RWPE1 (cell line): Measurements from ENCODE around the gene MTHFSD.

Experiments
- CTCF ChIA-PET: fragments of 350-600 bp; sonication (Branson Sonifier 250); formaldehyde crosslinking; extraction: SDS; loops from one replicate; lab custom pipeline; 2021; lab: Yijun Ruan, JAX
- POLR2A ChIA-PET: fragments of 400-600 bp; formaldehyde crosslinking; extraction: SDS; loops from one replicate; lab custom pipeline; 2020; ENCODE audit warnings: antibody characterized with exemption; ENCODE audit not compliant: low non-redundant PET; lab: Yijun Ruan, JAX
- DNase-seq: peaks from one replicate; pipeline ENCODE4 v3.0.0; 2012; ENCODE audit warnings: low spot score
- H3K27ac ChIP-seq: fragments of 450-650 bp; 2 replicates; pipeline ENCODE4 v1.5.1; 2017
- CTCF ChIP-seq: fragments of 450-650 bp; conservative IDR thresholded peaks from 2 replicates; pipeline ENCODE4 v1.5.1; 2017; ENCODE audit warnings: low read depth, mild to moderate bottlenecking

Gene MTHFSD

GRCh38 chr16:86516623-86517003 is 38.4 kb downstream of the MTHFSD start:
- CTCF ChIA-PET = interaction anchor here (0.6 to 1.8 kb wide), 7 partner anchors 10 to 589 kb away, joined by 3 to 14 read pairs (median 4); no protein-coding TSS in a partner anchor
- no peak overlapping the region for H3K27ac ChIP-seq
- POLR2A ChIA-PET = no interaction called here
- DNase-seq = no peak
- no peak for TF ChIP-seq CTCF

- TF ChIP-seq CTCF = no peak
- CTCF ChIA-PET = interaction anchor here (0.6 kb wide), 1 partner anchor 588 kb away, joined by 3 read pairs; no protein-coding TSS in a partner anchor
- no peak for DNase-seq
- POLR2A ChIA-PET = no interaction called here
- H3K27ac ChIP-seq = no peak overlapping the region
Measured at GRCh38 chr16:86515777-86516622, 39.0 kb downstream of the MTHFSD start.

- ChIA-PET CTCF (no interaction called here), POLR2A (no interaction called here)
- no peak for DNase-seq
- no peak for TF ChIP-seq CTCF
- H3K27ac ChIP-seq = no peak overlapping the region
Measured at GRCh38 chr16:86515413-86515776, 39.6 kb downstream of the MTHFSD start.

- no peak for DNase-seq
- POLR2A ChIA-PET = no interaction called here
- no peak for TF ChIP-seq CTCF
- no peak overlapping the region for H3K27ac ChIP-seq
- CTCF ChIA-PET = no interaction called here
Measured at GRCh38 chr16:86514481-86515376, 40.3 kb downstream of the MTHFSD start.

- ChIA-PET CTCF (no interaction called here), POLR2A (no interaction called here)
- no peak for TF ChIP-seq CTCF
Measured at GRCh38 chr16:86513471-86514277, 41.4 kb downstream of the MTHFSD start.

More at GRCh38 chr16:86513471-86514277, 41.4 kb downstream of the MTHFSD start:
- no peak overlapping the region for H3K27ac ChIP-seq
- DNase-seq = no peak
